ENCODE results near the gene TOMM6.
A peak's percentile ranks its signal among the peaks of the same experiment; 100 is the strongest.
"Not testable (repeated sequence)": the region's sequence is repeated elsewhere in the genome, so short reads cannot be mapped to it uniquely, and the experiment has no call there.

TOMM6 gene

DNA sequence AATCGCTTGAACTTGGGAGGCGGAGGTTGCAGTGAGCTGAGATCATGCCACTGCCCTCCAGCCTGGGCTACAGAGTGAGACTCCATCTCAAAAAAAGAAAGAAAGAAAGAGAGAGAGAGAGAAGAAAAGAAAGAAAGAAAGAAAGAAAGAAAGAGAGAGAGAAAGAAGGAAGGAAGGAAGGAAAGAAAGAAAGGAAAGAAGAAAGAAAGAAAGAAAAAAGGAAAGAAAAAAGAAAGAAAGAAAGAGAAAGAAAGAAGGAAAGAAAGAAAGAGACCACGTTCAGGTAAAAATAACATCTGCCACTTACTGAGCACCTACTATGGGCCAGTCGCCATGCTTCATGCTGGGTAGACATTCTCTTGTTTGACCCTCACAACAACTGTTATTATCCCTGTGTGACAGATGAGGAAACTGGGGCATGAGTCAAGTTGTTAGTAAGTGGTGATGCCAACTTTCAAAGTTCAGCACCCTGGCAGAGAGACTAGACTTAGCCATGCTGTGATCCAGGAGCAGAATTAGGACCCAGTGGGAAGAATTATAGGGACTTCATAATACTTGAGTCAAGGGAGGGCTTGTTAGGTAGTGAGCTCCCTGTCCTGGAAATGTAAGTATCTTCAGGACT, 21.3 kb upstream of the TOMM6 start:
- not testable (repeated sequence) for DNase-seq

DNA sequence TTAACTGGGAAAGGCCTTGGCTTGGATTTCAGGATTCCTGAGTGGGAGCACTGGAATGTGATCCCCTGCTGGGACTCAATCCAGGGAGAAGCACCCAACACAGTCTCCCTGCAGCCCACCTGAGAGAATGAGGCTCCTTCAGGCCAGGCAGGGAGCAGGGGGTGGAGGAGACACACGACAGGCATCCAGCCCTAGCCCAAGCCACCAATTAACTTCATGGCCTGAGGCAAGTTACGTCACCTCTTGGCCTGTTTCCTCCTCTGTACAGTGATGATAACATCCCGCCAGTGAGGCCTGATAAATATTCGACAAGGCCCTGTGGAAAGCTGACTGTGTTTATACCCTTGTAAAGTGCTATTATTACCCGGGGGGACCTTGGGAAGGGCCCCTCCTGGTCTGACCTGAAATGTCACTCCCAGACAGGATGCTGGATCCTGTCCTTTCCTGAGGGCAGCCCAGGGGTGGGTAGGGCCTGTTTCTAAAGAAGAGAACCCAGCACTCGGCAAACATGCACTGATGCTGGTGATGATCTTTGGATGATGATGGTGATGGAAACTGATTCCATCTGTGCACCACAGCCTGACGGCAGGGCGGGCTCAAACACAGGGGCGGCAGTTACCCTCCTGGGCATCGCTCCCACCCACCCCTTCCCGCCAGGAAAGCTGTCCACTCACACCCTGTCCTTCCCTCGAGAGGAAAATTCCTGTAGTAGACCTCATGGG, 20.2 kb upstream of the TOMM6 start:
- peak; percentile 81 to 83 for DNase-seq

GRCh38 chr6:41768545-41769308, 18.8 kb upstream of the TOMM6 start:
- no peak for DNase-seq

DNA sequence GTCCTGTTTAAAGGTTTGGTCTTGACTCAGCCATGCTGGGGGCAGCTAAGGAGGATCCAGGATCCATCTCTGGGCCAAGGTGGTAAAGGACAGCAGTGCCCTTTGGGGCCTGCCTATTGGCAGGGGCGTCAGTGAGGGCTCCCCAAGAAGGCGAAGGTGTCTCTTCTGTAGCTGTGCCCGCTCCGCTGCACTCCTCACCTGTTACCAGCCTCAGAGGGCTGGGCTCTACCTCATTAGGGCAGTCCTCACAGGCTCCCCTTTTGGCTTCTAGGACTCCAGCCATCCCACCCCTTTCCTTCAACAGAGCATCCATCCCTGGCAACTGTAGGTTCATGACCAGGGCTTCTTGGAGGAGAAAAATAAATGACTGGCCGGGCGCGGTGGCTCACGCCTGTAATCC, 18.1 kb upstream of the TOMM6 start:
- no peak for DNase-seq

DNA sequence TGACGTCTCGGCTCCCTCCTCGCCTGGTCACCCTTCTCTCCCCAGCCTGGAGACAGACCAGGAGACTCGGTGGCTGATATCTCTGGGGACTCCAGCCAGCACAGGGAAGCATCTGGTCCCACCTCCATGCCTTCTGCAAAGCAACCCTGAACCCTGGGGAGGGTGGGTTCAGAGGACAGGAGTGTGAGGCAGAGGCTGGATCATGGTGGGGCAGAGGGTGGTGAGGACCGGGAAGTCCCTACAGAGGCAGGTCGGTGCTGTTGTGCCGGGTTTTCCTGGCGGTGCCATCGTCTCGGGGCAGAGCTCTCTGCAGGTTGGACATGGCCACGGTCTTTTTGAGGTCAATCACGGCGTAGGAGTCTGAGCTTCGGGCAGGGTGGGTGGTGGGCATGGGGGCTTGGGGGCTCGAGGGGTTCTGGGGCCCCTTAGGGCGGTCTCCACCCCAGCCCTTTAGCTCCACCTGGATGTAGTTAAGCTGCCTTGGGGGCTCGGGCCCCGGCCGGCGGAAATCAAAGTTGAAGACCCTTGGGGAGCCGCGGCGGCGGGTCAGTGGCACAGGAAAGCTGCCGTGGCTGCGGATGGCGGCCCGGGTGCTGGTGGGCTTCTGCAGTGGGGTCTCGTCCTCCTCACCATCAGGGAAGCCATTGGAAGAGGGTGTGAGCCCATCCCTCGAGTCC, 17.0 kb upstream of the TOMM6 start:
- no peak for DNase-seq

GRCh38 chr6:41771058-41771983, 16.2 kb upstream of the TOMM6 start:
- DNase-seq: no peak

- no peak for DNase-seq
Measured at GRCh38 chr6:41774841-41775240, 12.7 kb upstream of the TOMM6 start.

- no peak for DNase-seq
Measured at GRCh38 chr6:41775293-41775882, 12.1 kb upstream of the TOMM6 start.

GRCh38 chr6:41777551-41778285, 9.8 kb upstream of the TOMM6 start:
- DNase-seq: peak; percentile 92

GRCh38 chr6:41778895-41779294, 8.6 kb upstream of the TOMM6 start:
- no peak for DNase-seq

DNA sequence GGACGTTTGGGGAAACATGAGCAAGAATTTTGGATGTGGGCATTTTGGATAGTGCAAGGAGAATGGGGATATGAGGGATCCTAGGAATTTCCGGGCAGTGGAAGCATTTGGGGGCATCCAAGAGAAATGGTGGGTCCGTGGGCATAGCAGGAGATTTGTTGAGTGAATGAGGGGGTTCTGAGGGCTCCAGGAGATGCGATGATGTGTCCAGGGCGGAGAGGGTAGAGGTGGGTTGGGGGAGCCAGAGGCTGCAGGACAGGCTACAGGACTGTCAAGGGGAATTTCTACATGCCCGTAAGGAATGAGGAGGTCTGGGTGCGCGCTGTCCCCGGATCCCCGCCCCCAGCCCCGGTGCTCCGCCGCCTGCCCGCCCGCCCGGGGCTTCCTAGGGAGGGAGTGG, 8.2 kb upstream of the TOMM6 start:
- no peak for DNase-seq

DNA sequence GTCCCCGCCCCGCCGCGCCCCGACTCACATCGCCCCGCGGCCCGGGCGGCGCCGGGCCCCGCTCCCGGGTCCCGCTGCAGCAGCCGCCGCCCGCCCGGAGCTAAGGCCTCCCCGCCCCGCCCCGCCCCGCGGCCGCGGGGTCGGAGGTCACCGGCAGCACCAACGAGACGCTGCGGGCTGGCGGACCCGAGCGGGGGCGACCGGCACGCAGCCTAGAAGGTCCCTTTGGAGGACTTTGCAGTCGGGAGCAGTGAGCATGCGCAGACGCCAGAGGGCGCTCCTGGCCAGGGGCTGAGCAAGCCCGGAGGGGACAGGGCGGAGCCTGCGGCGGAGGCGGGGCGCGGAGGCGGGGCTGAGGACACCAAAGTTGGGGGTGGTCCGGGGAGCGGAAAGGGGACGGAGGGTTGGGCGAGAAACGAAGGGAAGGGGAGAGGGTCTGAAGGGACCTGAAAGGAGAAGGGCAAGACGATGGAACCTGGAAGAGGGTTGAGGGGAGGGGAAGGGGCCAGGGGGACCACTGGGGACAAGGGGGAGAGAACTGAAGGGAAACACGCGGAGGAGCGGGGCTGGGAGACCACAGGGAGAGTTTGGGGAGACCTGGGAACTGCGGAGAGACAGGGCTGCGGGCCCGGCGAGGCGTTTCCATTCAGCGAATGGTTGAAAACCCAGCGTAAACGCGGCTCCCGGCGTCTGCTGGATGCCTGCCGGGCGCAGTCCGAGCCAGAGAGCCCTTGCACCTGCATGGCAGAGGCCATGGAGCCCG, 7.5 kb upstream of the TOMM6 start, which contains the start of gene FRS3:
TSS of gene FRS3 (minus strand) at position 113 of the 763 bp plus-strand sequence. CDS start 2,913 bp downstream, outside the sequence.
- DNase-seq: peak; percentile 94 to 97

GRCh38 chr6:41780551-41781365, 6.7 kb upstream of the TOMM6 start, which contains the start of gene PRICKLE4:
PRICKLE4 (plus strand) TSS chr6:41780782; CDS start chr6:41783474, 2,692 bp downstream.
- DNase-seq: peak; percentile 8 to 12

GRCh38 chr6:41781366-41781730, 6.1 kb upstream of the TOMM6 start:
- no peak for DNase-seq

DNA sequence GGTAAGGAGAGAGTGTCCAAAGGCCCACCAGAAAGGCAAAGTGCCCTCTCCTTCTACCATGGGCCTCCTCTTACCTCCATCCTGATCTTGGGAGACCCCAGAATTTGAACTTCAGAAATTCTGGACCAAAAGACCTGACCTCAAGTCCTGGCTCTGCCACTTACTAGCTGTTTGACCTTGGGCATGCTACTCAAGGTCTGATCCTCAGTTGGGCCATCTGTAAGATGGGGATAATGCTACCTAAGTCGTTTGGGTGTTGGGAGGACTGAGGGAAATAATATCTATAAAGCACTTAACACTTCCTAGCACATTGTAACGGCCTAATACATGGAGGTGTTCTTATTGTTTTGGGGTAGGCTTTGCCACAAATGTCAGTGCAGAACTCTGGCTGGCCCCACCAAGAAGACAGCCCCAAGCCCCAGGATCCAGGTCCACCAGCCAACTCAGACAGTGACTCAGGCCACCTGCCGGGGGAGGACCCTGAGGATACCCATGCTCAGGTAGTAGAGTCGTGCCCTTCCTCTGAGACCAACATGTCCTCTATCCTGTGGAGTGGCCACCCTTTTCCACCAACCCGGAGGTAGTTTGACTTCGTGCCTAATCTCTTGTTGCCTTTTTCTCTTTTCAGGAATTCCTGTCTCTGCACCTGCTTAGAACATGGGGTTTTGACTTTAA, 4.3 kb upstream of the TOMM6 start:
- DNase-seq: no peak

GRCh38 chr6:41784581-41785171, 2.8 kb upstream of the TOMM6 start:
- no peak for DNase-seq

DNA sequence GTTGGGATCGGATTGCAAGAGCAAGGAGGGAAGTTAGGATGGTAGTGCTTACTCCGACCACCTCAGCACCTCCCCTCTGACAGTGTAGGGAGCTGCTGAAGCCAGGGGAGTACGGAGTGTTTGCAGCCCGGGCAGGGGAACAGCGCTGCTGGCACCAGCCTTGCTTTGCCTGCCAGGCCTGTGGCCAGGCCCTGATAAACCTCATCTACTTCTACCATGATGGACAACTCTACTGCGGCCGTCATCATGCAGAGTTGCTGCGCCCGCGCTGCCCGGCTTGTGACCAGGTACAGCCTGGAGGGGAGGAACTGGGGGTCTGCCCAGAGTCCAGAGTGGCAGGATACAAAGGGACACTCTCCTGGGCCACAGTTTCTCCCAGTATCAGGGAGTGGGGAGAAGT, 2.2 kb upstream of the TOMM6 start:
- no peak for DNase-seq
